Panc1 (cell line): Measurements from ENCODE around the gene PLCL1.

Source experiments
- CTCF ChIP-seq: fragments of 450-650 bp; IDR thresholded peaks from 2 replicates; pipeline ENCODE4 v1.5.1; 2017; ENCODE audit warnings: mild to moderate bottlenecking
- POLR2AphosphoS5 ChIP-seq: IDR thresholded peaks from 2 replicates; pipeline ENCODE4 v1.6.1; 2012; ENCODE audit warnings: mild to moderate bottlenecking, low read depth, low read length, moderate library complexity
- REST ChIP-seq, 2 experiments: IDR thresholded peaks; 2 replicates each; pipeline ENCODE4 v1.6.1; 2011 to 2012; ENCODE audit warnings: low read depth in 2 of 2, control low read depth in 1 of 2, low read length in 1 of 2, mild to moderate bottlenecking in 1 of 2, moderate library complexity in 1 of 2; ENCODE audit not compliant: insufficient read depth in 1 of 2
- SIN3A ChIP-seq: IDR thresholded peaks from 2 replicates; pipeline ENCODE4 v1.6.1; 2012; ENCODE audit warnings: low read depth, mild to moderate bottlenecking, low read length, moderate library complexity, borderline replicate concordance; ENCODE audit not compliant: insufficient read depth
- TCF7L2 ChIP-seq: IDR thresholded peaks from 2 replicates; pipeline ENCODE4 v1.6.1; 2011; ENCODE audit warnings: mild to moderate bottlenecking, low read depth, low read length, inconsistent platforms

- TF ChIP-seq CTCF, result no peak
- TF ChIP-seq POLR2AphosphoS5, result no peak
- no peak for TF ChIP-seq REST (IDR thresholded peaks at IDR 0.05; ENCODE audit: insufficient read depth in 1 of 2, low read depth in 2 of 2, low read length in 1 of 2)
- TF ChIP-seq SIN3A, result no peak
- TF ChIP-seq TCF7L2, result no peak
These were observed 127.4 kb downstream of the PLCL1 start for GRCh38 chr2:197931661-197932312.
